Smooth muscle cell (in vitro differentiated cells): ENCODE results near the gene GULP1. TPM values are rescaled to one million over a fixed set of nuclear protein-coding genes. Genes with fewer than 3 reads are reported as not detected.

Source experiments
- DNase-seq: peaks from one replicate; lab custom pipeline; 2025; ENCODE audit not compliant: unreplicated experiment; lab: John Stamatoyannopoulos, UW
- H2AFZ ChIP-seq: fragments of 200-600 bp; sonication (generic); 2 replicates; pipeline ENCODE4 v1.6.0; 2016; ENCODE audit warnings: antibody characterized with exemption, low read depth, mild to moderate bottlenecking
- H3F3A ChIP-seq: fragments of 200-600 bp; sonication (generic); 2 replicates; pipeline ENCODE4 v1.6.0; 2017; ENCODE audit warnings: antibody characterized with exemption, low read depth
- H3K27ac ChIP-seq: fragments of 200-600 bp; sonication (generic); 2 replicates; pipeline ENCODE4 v1.5.1; 2016; ENCODE audit warnings: low read depth, mild to moderate bottlenecking
- H3K27me3 ChIP-seq: fragments of 200-600 bp; sonication (generic); 2 replicates; pipeline ENCODE4 v1.6.1; 2016; ENCODE audit warnings: low read depth, mild to moderate bottlenecking
- H3K36me3 ChIP-seq: fragments of 200-600 bp; sonication (generic); 2 replicates; pipeline ENCODE4 v1.5.1; 2016; ENCODE audit warnings: low read depth
- H3K4me1 ChIP-seq: fragments of 200-600 bp; sonication (generic); 2 replicates; pipeline ENCODE4 v1.5.1; 2016; ENCODE audit warnings: low read depth
- H3K4me2 ChIP-seq: fragments of 200-600 bp; sonication (generic); 2 replicates; pipeline ENCODE4 v1.6.0; 2016; ENCODE audit warnings: mild to moderate bottlenecking
- H3K4me3 ChIP-seq: fragments of 200-600 bp; sonication (generic); 2 replicates; pipeline ENCODE4 v1.5.1; 2016; ENCODE audit warnings: mild to moderate bottlenecking
- H3K79me2 ChIP-seq: fragments of 200-600 bp; sonication (generic); 2 replicates; pipeline ENCODE4 v1.6.0; 2016; ENCODE audit warnings: low read depth, mild to moderate bottlenecking
- H3K9ac ChIP-seq: fragments of 200-600 bp; sonication (generic); 2 replicates; pipeline ENCODE4 v1.6.0; 2016; ENCODE audit warnings: low read depth
- H3K9me3 ChIP-seq: fragments of 200-600 bp; sonication (generic); replicated peaks from 2 replicates; pipeline ENCODE4 v1.5.1; 2016; ENCODE audit warnings: low read depth
- H4K20me1 ChIP-seq: fragments of 200-600 bp; sonication (generic); 2 replicates; pipeline ENCODE4 v1.6.0; 2016; ENCODE audit warnings: low read depth
- CTCF ChIP-seq: fragments of 200-600 bp; sonication (generic); IDR thresholded peaks from 2 replicates; pipeline ENCODE4 v1.5.1; 2017; ENCODE audit warnings: borderline replicate concordance, mild to moderate bottlenecking, antibody characterized with exemption; ENCODE audit not compliant: insufficient read depth, poor library complexity, severe bottlenecking
- WGBS: methylation state at CpG from one replicate; pipeline ENCODE4 v1.1.7; 2016; ENCODE audit warnings: low lambda C conversion rate; 5-methylcytosine and 5-hydroxymethylcytosine counted together
- polyA plus RNA-seq: library from polyadenylated mRNA; unstranded; fragments of >200 nt; fragmentation: Nextera tagmentation; extraction: Ambion mirVana; gene quantifications from 2 replicates; pipeline ENCODE4 v1.2.1, GENCODE V29; 2016
- total RNA-seq: library from RNA; depleted of rRNA; stranded (reverse); fragments of >200 nt; gene quantifications from 2 replicates; pipeline ENCODE4 v1.2.3, GENCODE V29; 2014

GULP1 gene
- total and polyA plus RNA-seq, 2 experiments from 2014 or later: 40.2 to 115 TPM

GRCh38 chr2:188610827-188611226 is 319.2 kb downstream of the GULP1 start:
- TF ChIP-seq CTCF: no peak
- no peaks in the 10 kb centered on the region for H3K36me3 ChIP-seq
- H2AFZ ChIP-seq: no peak overlapping the region
- H3K4me3 ChIP-seq: no peak overlapping the region
- peaks cover 17% of the 10 kb centered on the region for H3F3A ChIP-seq
- no peaks in the 10 kb centered on the region for H3K27me3 ChIP-seq
- 34% methylated on average over 2 of the region's 2 CpGs for WGBS
- H3K79me2 ChIP-seq: no peaks in the 10 kb centered on the region
- H3K9me3 ChIP-seq: no peaks in the 10 kb centered on the region
- DNase-seq: no peak
- H3K4me2 ChIP-seq: peak overlapping the region; percentile 46
- no peaks in the 10 kb centered on the region for H4K20me1 ChIP-seq
- no peaks in the 10 kb centered on the region for H3K4me1 ChIP-seq
- H3K27ac ChIP-seq: peak overlapping the region; percentile 62
- H3K9ac ChIP-seq: no peak overlapping the region

GRCh38 chr2:188619146-188619545 is 327.5 kb downstream of the GULP1 start:
- peaks cover 10% of the 10 kb centered on the region for H3F3A ChIP-seq
- H3K4me2 ChIP-seq: no peak overlapping the region
- no peak overlapping the region for H2AFZ ChIP-seq
- no peak for DNase-seq
- no peak overlapping the region for H3K27ac ChIP-seq
- H3K27me3 ChIP-seq: no peaks in the 10 kb centered on the region
- H3K79me2 ChIP-seq: no peaks in the 10 kb centered on the region
- WGBS: 98% methylated on average over 4 of the region's 4 CpGs
- H3K4me3 ChIP-seq: no peak overlapping the region
- H3K36me3 ChIP-seq: no peaks in the 10 kb centered on the region
- no peak for TF ChIP-seq CTCF
- no peak overlapping the region for H3K9ac ChIP-seq
- no peaks in the 10 kb centered on the region for H4K20me1 ChIP-seq
- peaks cover 12% of the 10 kb centered on the region for H3K4me1 ChIP-seq
- H3K9me3 ChIP-seq: no peaks in the 10 kb centered on the region

GRCh38 chr2:188620916-188621315 is 329.2 kb downstream of the GULP1 start:
- Histone ChIP-seq H4K20me1 (no peaks in the 10 kb centered on the region), H3K4me2 (no peak overlapping the region), H3K9ac (no peak overlapping the region), H3F3A (peaks cover 10% of the 10 kb centered on the region), H3K36me3 (no peaks in the 10 kb centered on the region), H3K27ac (no peak overlapping the region), H3K9me3 (no peaks in the 10 kb centered on the region), H3K4me3 (no peak overlapping the region), H3K27me3 (no peaks in the 10 kb centered on the region), H3K79me2 (no peaks in the 10 kb centered on the region), H2AFZ (no peak overlapping the region), H3K4me1 (peaks cover 15% of the 10 kb centered on the region)
- DNase-seq: no peak
- TF ChIP-seq CTCF: no peak
- 92% methylated on average over 3 of the region's 3 CpGs for WGBS

- Histone ChIP-seq H3K4me2 (peak overlapping the region; percentile 53), H3K9ac (no peak overlapping the region), H4K20me1 (no peaks in the 10 kb centered on the region), H3F3A (peaks cover 11% of the 10 kb centered on the region), H3K27ac (peak overlapping the region; percentile 76), H2AFZ (peak overlapping the region; percentile 21), H3K4me1 (peaks cover 21% of the 10 kb centered on the region), H3K36me3 (no peaks in the 10 kb centered on the region), H3K79me2 (peaks cover 4% of the 10 kb centered on the region), H3K27me3 (no peaks in the 10 kb centered on the region), H3K4me3 (no peak overlapping the region), H3K9me3 (no peaks in the 10 kb centered on the region)
- no peak for DNase-seq
- 27% methylated on average over 3 of the region's 3 CpGs for WGBS
- no peak for TF ChIP-seq CTCF
Observed at GRCh38 chr2:188622601-188623260, 331.1 kb downstream of the GULP1 start.
